ENCODE data around the gene MTRF1L. TPM values are rescaled to one million over a fixed set of nuclear protein-coding genes. Genes with fewer than 3 reads are reported as not detected.
"Not testable (repeated sequence)": the region's sequence is repeated elsewhere in the genome, so short reads cannot be mapped to it uniquely, and the experiment has no call there.

The MTRF1L gene
- total RNA-seq, 1 donor from 2014 or later: 31.4 TPM

- Mint-ChIP-seq H3K4me1 (ENCODE audit: low read depth, unreplicated experiment) (peaks cover 27% of the 10 kb centered on the region), H3K9me3 (ENCODE audit: unreplicated experiment) (peaks cover 1% of the 10 kb centered on the region), H3K36me3 (ENCODE audit: unreplicated experiment) (no peaks in the 10 kb centered on the region), H3K27ac (ENCODE audit: unreplicated experiment) (peak overlapping the region; percentile 36), H3K27me3 (ENCODE audit: unreplicated experiment) (no peaks in the 10 kb centered on the region), H3K4me3 (ENCODE audit: unreplicated experiment) (no peak overlapping the region)
- TF ChIP-seq, protein P1, sequence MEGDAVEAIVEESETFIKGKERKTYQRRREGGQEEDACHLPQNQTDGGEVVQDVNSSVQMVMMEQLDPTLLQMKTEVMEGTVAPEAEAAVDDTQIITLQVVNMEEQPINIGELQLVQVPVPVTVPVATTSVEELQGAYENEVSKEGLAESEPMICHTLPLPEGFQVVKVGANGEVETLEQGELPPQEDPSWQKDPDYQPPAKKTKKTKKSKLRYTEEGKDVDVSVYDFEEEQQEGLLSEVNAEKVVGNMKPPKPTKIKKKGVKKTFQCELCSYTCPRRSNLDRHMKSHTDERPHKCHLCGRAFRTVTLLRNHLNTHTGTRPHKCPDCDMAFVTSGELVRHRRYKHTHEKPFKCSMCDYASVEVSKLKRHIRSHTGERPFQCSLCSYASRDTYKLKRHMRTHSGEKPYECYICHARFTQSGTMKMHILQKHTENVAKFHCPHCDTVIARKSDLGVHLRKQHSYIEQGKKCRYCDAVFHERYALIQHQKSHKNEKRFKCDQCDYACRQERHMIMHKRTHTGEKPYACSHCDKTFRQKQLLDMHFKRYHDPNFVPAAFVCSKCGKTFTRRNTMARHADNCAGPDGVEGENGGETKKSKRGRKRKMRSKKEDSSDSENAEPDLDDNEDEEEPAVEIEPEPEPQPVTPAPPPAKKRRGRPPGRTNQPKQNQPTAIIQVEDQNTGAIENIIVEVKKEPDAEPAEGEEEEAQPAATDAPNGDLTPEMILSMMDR (IDR thresholded peaks at IDR 0.05; ENCODE audit: partially characterized antibody, unreplicated experiment): no peak
- no peak for DNase-seq
Measured at GRCh38 chr6:152976749-152977148, 25.8 kb downstream of the MTRF1L start.

DNA sequence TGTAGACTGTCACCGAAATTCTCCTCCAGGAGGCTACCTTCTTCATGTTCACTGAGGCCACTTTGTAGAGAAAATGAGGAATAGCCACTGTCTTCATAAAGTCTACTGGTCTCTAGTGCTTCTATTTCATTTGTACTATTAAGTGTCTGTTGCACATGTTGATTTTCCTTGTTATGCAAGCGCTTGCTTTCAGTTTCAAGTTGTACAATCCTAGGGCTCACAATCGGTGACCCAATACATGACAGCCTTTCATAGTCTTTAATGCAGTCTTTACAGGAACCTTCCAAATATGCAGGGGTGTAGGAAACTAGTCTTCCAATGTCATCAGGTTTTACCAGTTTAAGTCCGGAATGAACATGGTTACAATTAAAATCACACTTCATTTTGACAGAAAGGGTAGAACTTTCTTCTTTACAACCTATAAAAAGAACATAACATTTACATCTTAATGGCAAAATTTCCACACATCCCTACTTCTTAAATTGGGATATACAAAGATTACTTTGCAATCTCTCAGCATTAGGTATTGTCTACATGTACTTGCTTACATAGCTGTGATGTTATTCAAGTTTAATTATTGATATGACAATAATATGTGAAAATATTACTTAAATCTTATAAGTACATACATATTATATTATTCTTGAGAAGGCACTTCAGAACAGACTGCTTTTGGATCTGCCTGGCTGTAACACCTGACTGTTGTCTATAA, 27.1 kb downstream of the MTRF1L start:
- H3K36me3 Mint-ChIP-seq (ENCODE audit: unreplicated experiment): no peaks in the 10 kb centered on the region
- no peak overlapping the region for H3K4me3 Mint-ChIP-seq (ENCODE audit: unreplicated experiment)
- H3K4me1 Mint-ChIP-seq (ENCODE audit: low read depth, unreplicated experiment): peaks cover 20% of the 10 kb centered on the region
- no peaks in the 10 kb centered on the region for H3K27me3 Mint-ChIP-seq (ENCODE audit: unreplicated experiment)
- TF ChIP-seq, protein P1 (IDR thresholded peaks at IDR 0.05; ENCODE audit: partially characterized antibody, unreplicated experiment): no peak
- no peaks in the 10 kb centered on the region for H3K9me3 Mint-ChIP-seq (ENCODE audit: unreplicated experiment)
- no peak overlapping the region for H3K27ac Mint-ChIP-seq (ENCODE audit: unreplicated experiment)
- DNase-seq: no peak

- Mint-ChIP-seq H3K27me3 (ENCODE audit: unreplicated experiment) (no peaks in the 10 kb centered on the region), H3K27ac (ENCODE audit: unreplicated experiment) (no peak overlapping the region), H3K4me1 (ENCODE audit: low read depth, unreplicated experiment) (peaks cover 15% of the 10 kb centered on the region), H3K9me3 (ENCODE audit: unreplicated experiment) (no peaks in the 10 kb centered on the region), H3K4me3 (ENCODE audit: unreplicated experiment) (no peak overlapping the region), H3K36me3 (ENCODE audit: unreplicated experiment) (peaks cover 6% of the 10 kb centered on the region)
- DNase-seq: no peak
- TF ChIP-seq, protein P1 (IDR thresholded peaks at IDR 0.05; ENCODE audit: partially characterized antibody, unreplicated experiment): no peak
Measured at GRCh38 chr6:152973916-152974315, 28.6 kb downstream of the MTRF1L start.

DNA sequence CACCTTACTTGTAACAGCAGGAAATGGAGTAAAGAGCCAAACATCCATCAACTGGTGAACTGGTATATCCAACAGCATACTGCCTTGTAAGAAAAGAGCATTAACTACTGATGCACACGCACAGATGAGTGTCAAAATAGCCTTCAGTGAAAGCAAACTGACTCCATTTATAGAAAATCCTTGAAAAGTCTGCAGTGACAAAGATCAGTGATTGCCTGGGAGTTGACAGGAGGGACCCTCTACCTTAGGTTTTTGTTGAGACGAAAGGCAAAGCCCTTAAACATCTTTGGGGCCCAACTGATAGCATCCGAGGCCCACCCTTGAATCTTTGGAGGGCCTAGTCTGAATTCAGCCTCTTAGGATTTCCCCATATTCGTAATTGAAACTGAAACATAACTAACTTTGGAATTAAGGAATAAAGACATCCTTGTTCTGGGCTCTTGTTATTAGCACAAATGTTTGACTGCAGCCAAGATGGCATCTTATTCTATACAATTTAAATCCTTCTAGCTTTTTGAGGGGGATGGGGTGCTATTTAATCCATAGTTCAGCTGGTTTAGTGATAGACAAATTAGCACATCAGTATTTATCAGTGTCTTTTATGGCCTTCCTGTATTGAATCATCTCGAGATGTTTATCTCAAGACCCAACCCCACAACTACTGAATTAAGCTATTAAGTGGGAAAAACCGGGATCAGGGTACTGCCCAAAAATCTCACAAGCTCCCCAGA, 32.7 kb downstream of the MTRF1L start:
- no peak overlapping the region for H3K27ac Mint-ChIP-seq (ENCODE audit: unreplicated experiment)
- no peaks in the 10 kb centered on the region for H3K4me1 Mint-ChIP-seq (ENCODE audit: low read depth, unreplicated experiment)
- H3K36me3 Mint-ChIP-seq (ENCODE audit: unreplicated experiment): peaks cover 7% of the 10 kb centered on the region
- H3K27me3 Mint-ChIP-seq (ENCODE audit: unreplicated experiment): no peaks in the 10 kb centered on the region
- TF ChIP-seq, protein P1 (IDR thresholded peaks at IDR 0.05; ENCODE audit: partially characterized antibody, unreplicated experiment): no peak
- peaks cover 6% of the 10 kb centered on the region for H3K9me3 Mint-ChIP-seq (ENCODE audit: unreplicated experiment)
- H3K4me3 Mint-ChIP-seq (ENCODE audit: unreplicated experiment): no peak overlapping the region
- no peak for DNase-seq

- H3K4me1 Mint-ChIP-seq (ENCODE audit: low read depth, unreplicated experiment); H3K27me3 Mint-ChIP-seq (ENCODE audit: unreplicated experiment); DNase-seq; H3K27ac Mint-ChIP-seq (ENCODE audit: unreplicated experiment); H3K36me3 Mint-ChIP-seq (ENCODE audit: unreplicated experiment); H3K9me3 Mint-ChIP-seq (ENCODE audit: unreplicated experiment); H3K4me3 Mint-ChIP-seq (ENCODE audit: unreplicated experiment): not testable (repeated sequence)
Measured at GRCh38 chr6:152966168-152966894, 36.2 kb downstream of the MTRF1L start.

All from glutamatergic neuron (in vitro differentiated cells).